NCI-H1694 (cell line): ENCODE results near the gene SMPDL3B.

ENCODE experiments used
- DNase-seq: peaks from one replicate; lab custom pipeline; 2025; lab: John Stamatoyannopoulos, UW

The SMPDL3B gene

GRCh38 chr1:27940870-27941560, 6.2 kb downstream of the SMPDL3B start:
- no peak for DNase-seq

- DNase-seq = no peak
These were observed 7.1 kb downstream of the SMPDL3B start for GRCh38 chr1:27941671-27942540.

DNA sequence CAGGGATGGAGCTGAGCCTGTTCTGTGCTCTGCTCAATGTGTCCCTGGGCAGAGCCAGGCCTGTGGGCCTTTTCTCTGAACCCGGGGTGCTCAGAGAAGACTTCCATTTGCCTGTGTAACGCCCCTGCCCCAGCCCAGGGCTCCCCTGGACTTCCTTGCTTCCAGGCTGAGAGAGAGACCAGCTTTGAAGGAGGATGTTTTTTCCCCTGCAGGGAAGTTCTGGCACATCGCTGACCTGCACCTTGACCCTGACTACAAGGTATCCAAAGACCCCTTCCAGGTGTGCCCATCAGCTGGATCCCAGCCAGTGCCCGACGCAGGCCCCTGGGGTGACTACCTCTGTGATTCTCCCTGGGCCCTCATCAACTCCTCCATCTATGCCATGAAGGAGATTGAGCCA, 10.2 kb downstream of the SMPDL3B start:
- no peak for DNase-seq

DNA sequence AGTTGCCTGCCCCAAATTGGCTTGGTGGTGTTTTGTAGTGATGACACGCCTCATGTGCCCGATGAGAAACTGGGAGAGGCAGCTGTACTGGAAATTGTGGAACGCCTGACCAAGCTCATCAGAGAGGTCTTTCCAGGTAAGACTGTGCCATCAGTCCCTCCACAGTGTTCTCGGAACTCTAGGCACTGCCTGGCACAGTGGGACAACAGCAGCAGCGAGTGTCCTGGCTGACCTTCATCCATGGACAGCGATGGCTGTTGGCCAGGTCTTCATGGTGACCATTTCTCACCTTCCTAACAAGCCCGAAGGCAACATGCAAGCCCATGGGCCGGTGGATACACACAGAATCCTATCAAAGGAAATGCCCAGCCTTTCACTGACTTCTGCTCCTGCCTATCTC, 14.2 kb downstream of the SMPDL3B start:
- no peak for DNase-seq

GRCh38 chr1:27951396-27951795, 16.6 kb downstream of the SMPDL3B start:
- no peak for DNase-seq

- DNase-seq = no peak
These were observed 17.3 kb downstream of the SMPDL3B start for GRCh38 chr1:27952147-27952546.

DNA sequence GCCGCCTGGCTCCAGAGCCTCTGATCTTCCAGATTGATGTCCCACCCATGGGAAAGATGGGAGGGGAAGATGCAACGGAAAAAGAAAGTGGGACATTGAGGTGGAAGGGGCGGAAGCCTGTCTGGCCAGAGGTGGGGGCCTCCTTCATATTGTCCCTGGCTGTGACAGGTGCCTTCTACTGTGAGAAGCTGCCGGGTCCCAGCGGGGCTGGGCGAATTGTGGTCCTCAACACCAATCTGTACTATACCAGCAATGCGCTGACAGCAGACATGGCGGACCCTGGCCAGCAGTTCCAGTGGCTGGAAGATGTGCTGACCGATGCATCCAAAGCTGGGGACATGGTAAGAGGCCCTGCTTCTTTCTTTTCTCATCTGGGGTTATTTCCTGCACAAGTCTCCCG, 19.4 kb downstream of the SMPDL3B start:
- DNase-seq = no peak

GRCh38 chr1:27955076-27955475, 20.3 kb downstream of the SMPDL3B start:
- DNase-seq = no peak

- no peak for DNase-seq
These were observed 22.0 kb downstream of the SMPDL3B start for GRCh38 chr1:27956761-27957160.

DNA sequence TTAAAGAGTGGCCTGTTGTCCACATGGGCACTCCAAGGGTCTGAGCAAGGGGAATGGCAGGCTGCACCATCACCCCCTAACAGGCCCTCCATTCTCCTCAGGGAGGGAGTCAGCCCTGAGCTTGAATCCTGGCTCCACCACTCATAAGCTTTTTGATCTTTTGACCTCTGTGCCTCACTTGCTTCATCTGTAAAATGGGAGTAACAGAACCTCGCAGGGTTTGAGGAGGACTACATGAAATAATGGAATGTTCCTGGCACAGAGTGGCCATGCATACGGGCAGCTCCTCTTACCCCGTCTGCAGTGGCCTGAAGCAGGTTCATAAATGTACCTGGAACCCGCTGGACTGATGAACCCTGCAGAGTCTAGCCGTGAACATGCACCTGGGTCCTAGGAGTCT, 22.9 kb downstream of the SMPDL3B start:
- no peak for DNase-seq

- DNase-seq = no peak
These were observed 23.7 kb downstream of the SMPDL3B start for GRCh38 chr1:27958513-27958912.

DNA sequence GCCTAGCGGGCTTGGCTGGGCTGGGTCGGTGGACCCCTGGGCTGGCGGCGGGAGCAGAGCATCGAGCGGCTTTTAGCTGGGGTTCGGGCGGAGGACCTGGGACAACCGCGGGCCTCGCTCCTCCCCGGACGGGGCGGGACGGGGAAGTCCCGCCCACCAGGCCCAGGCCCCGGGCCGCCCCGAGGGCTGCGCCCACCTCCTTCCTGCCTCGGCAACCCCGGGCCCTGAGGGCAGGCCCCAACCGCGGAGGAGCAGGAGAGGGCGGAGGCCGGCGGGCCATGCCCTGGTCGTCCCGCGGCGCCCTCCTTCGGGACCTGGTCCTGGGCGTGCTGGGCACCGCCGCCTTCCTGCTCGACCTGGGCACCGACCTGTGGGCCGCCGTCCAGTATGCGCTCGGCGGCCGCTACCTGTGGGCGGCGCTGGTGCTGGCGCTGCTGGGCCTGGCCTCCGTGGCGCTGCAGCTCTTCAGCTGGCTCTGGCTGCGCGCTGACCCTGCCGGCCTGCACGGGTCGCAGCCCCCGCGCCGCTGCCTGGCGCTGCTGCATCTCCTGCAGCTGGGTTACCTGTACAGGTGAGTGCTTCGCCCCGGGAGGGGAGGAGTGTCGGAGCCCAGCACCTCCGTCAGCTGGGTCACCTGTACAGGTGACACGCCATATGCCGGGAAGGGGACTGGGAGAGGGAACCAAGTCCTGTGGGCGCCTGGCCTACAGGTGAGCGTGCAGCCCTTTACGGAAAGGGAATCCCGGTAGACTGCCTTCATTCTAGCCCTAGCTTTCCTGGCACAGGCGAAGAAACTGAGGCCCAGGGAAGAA, 25.2 kb downstream of the SMPDL3B start, which contains the start of gene XKR8:
XKR8 (plus strand) TSS at position 182 of the 812 bp plus-strand sequence; CDS start at position 279, 97 bp downstream.
- DNase-seq = no peak

DNA sequence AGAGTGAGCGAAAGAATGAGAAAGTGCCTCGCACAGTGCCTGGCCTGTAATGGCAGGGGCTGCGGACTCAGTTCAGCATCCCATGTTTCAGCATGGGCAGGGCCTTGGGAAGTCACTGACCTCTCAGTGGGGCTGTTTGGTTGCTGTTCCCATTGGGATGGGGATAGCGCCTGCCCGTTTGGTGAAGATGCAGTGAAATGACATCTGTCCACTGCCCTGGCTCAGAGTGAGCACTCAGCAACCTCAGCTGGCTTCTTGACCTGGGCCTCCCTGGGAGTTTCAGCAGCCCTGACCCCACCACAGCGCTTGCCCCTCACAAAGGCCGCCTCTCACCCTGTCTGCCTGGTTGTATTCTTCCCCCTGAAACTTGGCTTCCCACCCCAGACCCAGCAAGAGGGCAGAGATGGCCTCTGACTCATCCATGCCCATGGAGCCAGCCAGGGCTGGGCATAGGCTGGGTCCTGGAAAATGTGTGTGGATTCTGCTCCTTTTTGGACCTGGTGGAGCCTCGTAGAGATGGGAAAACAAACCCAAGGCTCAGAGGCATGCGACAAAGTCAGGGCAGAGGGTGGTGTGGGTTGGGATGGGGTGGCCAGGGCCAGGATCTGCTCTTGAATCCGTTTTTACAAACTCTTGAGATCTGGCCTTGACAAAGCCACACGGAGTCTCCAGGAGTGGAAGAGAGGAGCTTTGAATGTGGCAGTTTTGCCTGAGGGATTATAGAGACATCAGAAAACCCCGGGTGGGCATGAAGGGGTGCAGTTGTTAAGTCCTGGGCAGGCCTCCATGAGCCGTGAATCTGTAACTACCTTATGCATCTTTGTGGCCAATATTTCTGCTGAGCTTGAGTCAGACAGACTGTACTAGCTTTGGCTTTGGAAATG, 26.2 kb downstream of the SMPDL3B start:
- DNase-seq = no peak

- DNase-seq = no peak
These were observed 26.9 kb downstream of the SMPDL3B start for GRCh38 chr1:27961646-27962221.

DNA sequence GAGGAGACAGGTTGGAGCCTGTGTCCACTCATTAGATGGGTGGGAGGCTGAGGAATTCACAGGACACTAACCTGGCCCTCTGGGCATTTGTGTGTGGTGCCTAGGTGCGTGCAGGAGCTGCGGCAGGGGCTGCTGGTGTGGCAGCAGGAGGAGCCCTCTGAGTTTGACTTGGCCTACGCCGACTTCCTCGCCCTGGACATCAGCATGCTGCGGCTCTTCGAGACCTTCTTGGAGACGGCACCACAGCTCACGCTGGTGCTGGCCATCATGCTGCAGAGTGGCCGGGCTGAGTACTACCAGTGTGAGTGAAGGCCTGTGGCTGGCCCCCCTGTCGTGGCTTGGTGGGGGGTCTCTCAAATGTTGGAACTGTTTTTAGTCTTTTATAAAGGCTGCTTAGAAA, 28.6 kb downstream of the SMPDL3B start:
- DNase-seq = no peak

- no peak for DNase-seq
These were observed 31.8 kb downstream of the SMPDL3B start for GRCh38 chr1:27966402-27967105.

- no peak for DNase-seq
These were observed 32.5 kb downstream of the SMPDL3B start for GRCh38 chr1:27967106-27967883.

GRCh38 chr1:27967884-27968466, 33.2 kb downstream of the SMPDL3B start:
- no peak for DNase-seq

- no peak for DNase-seq
These were observed 33.9 kb downstream of the SMPDL3B start for GRCh38 chr1:27968692-27969091.
